ENCODE results near the gene PWWP2B. TPM values are rescaled to one million over a fixed set of nuclear protein-coding genes. Genes with fewer than 3 reads are reported as not detected.
A peak's percentile ranks its signal among the peaks of the same experiment; 100 is the strongest.

PWWP2B gene
- total and polyA plus RNA-seq, 10 donors = 22.5 to 50.0 (median 28.0) TPM

- H3K36me3 ChIP-seq = peaks cover 0 to 40% (median 0%) of the 10 kb centered on the region in 6 donors
- peak overlapping the region in 1 of 8 donors; percentile 19 for H3K4me3 ChIP-seq
- peaks cover 64 to 100% (median 90%) of the 10 kb centered on the region in 6 donors for H3K4me1 ChIP-seq
- DNase-seq = peak; percentile 90
- intact Hi-C loops (cut with DNase I; ENCODE audit: low total_unique reads) = no loop called here
- WGBS, 5 donors = 36 to 64% (median 54%) methylated on average over 20 of the region's 20 CpGs
- peak overlapping the region; percentile 61 to 99 (median 94) for H3K27ac ChIP-seq
- H3K9me3 ChIP-seq = no peaks in the 10 kb centered on the region
- TF ChIP-seq POLR2AphosphoS5 (IDR thresholded peaks at IDR 0.05) (peak; percentile 68 to 85 (median 75)), CTCF (IDR thresholded peaks at IDR 0.05 in 8 of 11, conservative IDR thresholded peaks at IDR 0.05 in 3 of 11) (no peak)
- H3K27me3 ChIP-seq (replicated peaks in 1 of 7) = no peaks in the 10 kb centered on the region
Observed at GRCh38 chr10:132417957-132418441, 21.0 kb downstream of the PWWP2B start.

- TF ChIP-seq POLR2A (IDR thresholded peaks at IDR 0.05) = no peak
- no peak for TF ChIP-seq CTCF (IDR thresholded peaks at IDR 0.05 in 8 of 11, conservative IDR thresholded peaks at IDR 0.05 in 3 of 11)
- TF ChIP-seq POLR2AphosphoS5 (IDR thresholded peaks at IDR 0.05) = peak; percentile 74 to 85 (median 80)
- H3K36me3 ChIP-seq = peaks cover 0 to 33% (median 0%) of the 10 kb centered on the region in 6 donors
- no peaks in the 10 kb centered on the region for H3K27me3 ChIP-seq (replicated peaks in 1 of 7)
- H3K27ac ChIP-seq = peak overlapping the region; percentile 61 to 99 (median 94)
- WGBS, 5 donors = 47 to 50% (median 49%) methylated on average over 6 to 18 of the region's 18 CpGs
- H3K4me3 ChIP-seq = peak overlapping the region in 1 of 8 donors; percentile 19
- H3K9me3 ChIP-seq = no peaks in the 10 kb centered on the region
- DNase-seq = peak; percentile 87
- H3K4me1 ChIP-seq = peaks cover 63 to 100% (median 89%) of the 10 kb centered on the region in 6 donors
- intact Hi-C loops (cut with DNase I; ENCODE audit: low total_unique reads) = no loop called here
Observed at GRCh38 chr10:132418527-132419416, 21.8 kb downstream of the PWWP2B start.

GRCh38 chr10:132419538-132420468 is 22.8 kb downstream of the PWWP2B start:
- peak; percentile 82 for DNase-seq
- Histone ChIP-seq H3K27ac (peak overlapping the region; percentile 87 to 99 (median 94)), H3K4me1 (peaks cover 63 to 97% (median 89%) of the 10 kb centered on the region in 6 donors), H3K4me3 (peak overlapping the region in 1 of 8 donors; percentile 52), H3K36me3 (peaks cover 0 to 24% (median 0%) of the 10 kb centered on the region in 6 donors), H3K27me3 (replicated peaks in 1 of 7) (no peaks in the 10 kb centered on the region), H3K9me3 (no peaks in the 10 kb centered on the region)
- TF ChIP-seq POLR2A (IDR thresholded peaks at IDR 0.05) (no peak), POLR2AphosphoS5 (IDR thresholded peaks at IDR 0.05) (peak in 1 of 3 donors; percentile 6)
- 66 to 80% (median 66%) methylated on average over 17 to 25 of the region's 25 CpGs for WGBS, 5 donors
- intact Hi-C loops (cut with DNase I; ENCODE audit: low total_unique reads) = no loop called here

- 26 to 35% (median 30%) methylated on average over 7 to 8 of the region's 8 CpGs for whole genome bisulfite sequencing, 5 donors
- peaks cover 0 to 18% (median 0%) of the 10 kb centered on the region in 6 donors for H3K36me3 ChIP-seq
- peak; percentile 89 for DNase-seq
- H3K4me1 ChIP-seq = peaks cover 63 to 94% (median 88%) of the 10 kb centered on the region in 6 donors
- TF ChIP-seq CTCF (IDR thresholded peaks at IDR 0.05 in 8 of 11, conservative IDR thresholded peaks at IDR 0.05 in 3 of 11) (no peak), POLR2A (IDR thresholded peaks at IDR 0.05) (no peak), POLR2AphosphoS5 (IDR thresholded peaks at IDR 0.05) (no peak)
- no peaks in the 10 kb centered on the region for H3K27me3 ChIP-seq (replicated peaks in 1 of 7)
- intact Hi-C loops (cut with DNase I; ENCODE audit: low total_unique reads) = no loop called here
- no peaks in the 10 kb centered on the region for H3K9me3 ChIP-seq
- H3K27ac ChIP-seq = peak overlapping the region; percentile 87 to 99 (median 94)
- H3K4me3 ChIP-seq = peak overlapping the region in 1 of 8 donors; percentile 52
Observed at GRCh38 chr10:132420469-132420980, 23.5 kb downstream of the PWWP2B start.
